GM21447 (cell line): ENCODE data around the gene KRTAP9-6.

Experiments used
- ATAC-seq: cut with Tn5 transposase; IDR thresholded peaks from one replicate; pipeline ENCODE4 v1.9.1; 2021; ENCODE audit not compliant: unreplicated experiment

The KRTAP9-6 gene

GRCh38 chr17:41315204-41315794 is 50.1 kb downstream of the KRTAP9-6 start, which contains the start of gene KRTAP17-1:
TSS of gene KRTAP17-1 (minus strand) at chr17:41315710. CDS start at chr17:41315650, 60 bp downstream.
- ATAC-seq, result no peak
